Neural progenitor cell (in vitro differentiated cells): Measurements from ENCODE around the gene ZNF560.

Experiments
- EZH2 ChIP-seq: fragments of 200-600 bp; sonication (generic); IDR thresholded peaks from 2 replicates; pipeline ENCODE4 v1.6.1; 2017; ENCODE audit warnings: antibody characterized with exemption, mild to moderate bottlenecking, moderate library complexity
- TF ChIP-seq, protein P1 (sequence below): fragments of 200-600 bp; sonication (generic); IDR thresholded peaks from 2 replicates; pipeline ENCODE4 v1.5.1; 2017; ENCODE audit warnings: antibody characterized with exemption, mild to moderate bottlenecking

DNA sequence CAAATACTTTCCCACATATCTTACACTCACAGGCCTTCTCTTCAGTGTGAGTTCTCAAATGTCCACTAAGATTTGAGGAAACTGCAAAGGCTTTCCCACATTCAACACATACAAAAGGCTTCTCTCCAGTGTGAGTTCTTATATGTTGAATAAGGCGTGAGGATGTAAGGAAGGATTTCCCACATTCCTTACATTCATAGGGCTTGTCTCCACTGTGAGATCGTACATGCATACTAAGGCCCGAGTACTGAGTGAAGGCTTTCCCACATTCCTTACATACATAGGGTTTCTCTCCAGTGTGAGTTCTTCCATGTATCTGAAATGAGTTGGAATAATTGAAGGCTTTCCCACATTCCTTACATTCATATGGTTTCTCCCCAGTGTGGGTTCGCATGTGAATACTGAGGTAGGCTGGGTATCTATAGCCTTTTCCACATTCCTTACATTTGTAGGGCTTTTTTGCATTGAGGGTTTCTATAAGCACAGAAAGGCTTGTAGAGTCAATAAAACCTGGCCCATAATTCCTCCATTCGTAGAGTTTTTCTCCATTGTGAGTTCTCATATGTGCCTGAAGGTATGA is 30.4 kb upstream of the ZNF560 start:
- TF ChIP-seq, protein P1, sequence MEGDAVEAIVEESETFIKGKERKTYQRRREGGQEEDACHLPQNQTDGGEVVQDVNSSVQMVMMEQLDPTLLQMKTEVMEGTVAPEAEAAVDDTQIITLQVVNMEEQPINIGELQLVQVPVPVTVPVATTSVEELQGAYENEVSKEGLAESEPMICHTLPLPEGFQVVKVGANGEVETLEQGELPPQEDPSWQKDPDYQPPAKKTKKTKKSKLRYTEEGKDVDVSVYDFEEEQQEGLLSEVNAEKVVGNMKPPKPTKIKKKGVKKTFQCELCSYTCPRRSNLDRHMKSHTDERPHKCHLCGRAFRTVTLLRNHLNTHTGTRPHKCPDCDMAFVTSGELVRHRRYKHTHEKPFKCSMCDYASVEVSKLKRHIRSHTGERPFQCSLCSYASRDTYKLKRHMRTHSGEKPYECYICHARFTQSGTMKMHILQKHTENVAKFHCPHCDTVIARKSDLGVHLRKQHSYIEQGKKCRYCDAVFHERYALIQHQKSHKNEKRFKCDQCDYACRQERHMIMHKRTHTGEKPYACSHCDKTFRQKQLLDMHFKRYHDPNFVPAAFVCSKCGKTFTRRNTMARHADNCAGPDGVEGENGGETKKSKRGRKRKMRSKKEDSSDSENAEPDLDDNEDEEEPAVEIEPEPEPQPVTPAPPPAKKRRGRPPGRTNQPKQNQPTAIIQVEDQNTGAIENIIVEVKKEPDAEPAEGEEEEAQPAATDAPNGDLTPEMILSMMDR, result no peak
- no peak for TF ChIP-seq EZH2
